Stimulated activated CD4-positive, alpha-beta T cell treated with anti-CD3 and anti-CD28 coated beads, Interleukin-12 subunit alpha, Interleukin-12 subunit beta, amount 100 ng/mL, for 4 hours (primary cell): ENCODE measurements around the gene FGR.
A peak's percentile ranks its signal among the peaks of the same experiment; 100 is the strongest.
"Not testable (repeated sequence)": the region's sequence is repeated elsewhere in the genome, so short reads cannot be mapped to it uniquely, and the experiment has no call there.

ENCODE experiments used
- DNase-seq: peaks from one replicate; pipeline ENCODE4 v3.0.0-alpha.2; 2020

Gene FGR

GRCh38 chr1:27634177-27634984 is 604 bp downstream of the FGR start:
- peak; percentile 42 for DNase-seq

- no peak for DNase-seq
These were observed 1.3 kb downstream of the FGR start for GRCh38 chr1:27633640-27634176.

- DNase-seq: no peak
These were observed 1.7 kb downstream of the FGR start for GRCh38 chr1:27633298-27633610.

- no peak for DNase-seq
These were observed 2.3 kb downstream of the FGR start for GRCh38 chr1:27632387-27633297.

GRCh38 chr1:27630859-27631491 is 4.0 kb downstream of the FGR start:
- no peak for DNase-seq

- no peak for DNase-seq
These were observed 6.3 kb downstream of the FGR start for GRCh38 chr1:27628712-27629111.

GRCh38 chr1:27627733-27628132 is 7.3 kb downstream of the FGR start:
- not testable (repeated sequence) for DNase-seq

GRCh38 chr1:27627061-27627460 is 7.9 kb downstream of the FGR start:
- DNase-seq: no peak

GRCh38 chr1:27626031-27626935 is 8.7 kb downstream of the FGR start:
- no peak for DNase-seq

- DNase-seq: no peak
These were observed 10.4 kb downstream of the FGR start for GRCh38 chr1:27624467-27625178.

GRCh38 chr1:27623327-27624212 is 11.4 kb downstream of the FGR start:
- DNase-seq: no peak

GRCh38 chr1:27622828-27623227 is 12.2 kb downstream of the FGR start:
- DNase-seq: no peak

- no peak for DNase-seq
These were observed 13.7 kb downstream of the FGR start for GRCh38 chr1:27621051-27621920.

- DNase-seq: not testable (repeated sequence)
These were observed 15.1 kb downstream of the FGR start for GRCh38 chr1:27619782-27620438.

GRCh38 chr1:27618341-27619082 is 16.5 kb downstream of the FGR start:
- no peak for DNase-seq

GRCh38 chr1:27617420-27617819 is 17.6 kb downstream of the FGR start:
- no peak for DNase-seq

GRCh38 chr1:27616441-27616840 is 18.5 kb downstream of the FGR start:
- no peak for DNase-seq
